ENCODE measurements around the gene KRTAP5-3. TPM values are rescaled to one million over a fixed set of nuclear protein-coding genes. Genes with fewer than 3 reads are reported as not detected.

KRTAP5-3 gene
- total and polyA plus RNA-seq, 2 of the 8 experiments (the other 6 are each of a cell fraction or from before 2014, with no cell fraction given) = not detected

DNA sequence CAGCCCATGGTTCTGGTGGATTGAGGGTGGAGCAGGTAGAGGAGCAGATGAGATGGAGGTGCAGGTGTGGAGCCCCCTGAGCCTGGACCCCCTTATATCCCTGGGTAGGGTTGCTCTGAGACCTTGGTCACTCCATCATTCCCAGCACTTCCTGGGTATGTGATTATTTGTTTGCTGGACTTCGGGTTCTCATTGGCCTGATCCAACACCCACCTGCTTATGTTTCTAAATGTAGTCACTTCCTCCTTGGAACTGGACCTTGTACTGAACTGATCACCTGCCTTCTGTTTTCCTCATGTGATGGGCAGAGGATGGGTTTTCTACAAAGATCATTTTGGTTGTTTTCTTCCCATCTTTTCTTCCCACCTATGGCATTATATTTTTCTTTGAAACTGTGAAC is 13.8 kb upstream of the KRTAP5-3 start, which contains the start of gene KRTAP5-4:
KRTAP5-4 (minus strand) TSS at position 53 of the 400 bp plus-strand sequence; CDS start at position 8, 45 bp downstream.
- no peak within 1 kb of the TSS for H4K91ac ChIP-seq (replicated peaks; ENCODE audit: insufficient read length, low read length)
- no peak within 1 kb of the TSS for H3K18ac ChIP-seq (ENCODE audit: extremely low read depth, low read length)
- H3K36me3 ChIP-seq (ENCODE audit: control insufficient read depth in 2 of 4, insufficient read depth in 4 of 4, low read length in 3 of 4) = no peaks in the 10 kb centered on the region
- no peak within 1 kb of the TSS for H2BK5ac ChIP-seq (ENCODE audit: low read depth, low read length)
- no peak within 1 kb of the TSS for H2BK15ac ChIP-seq (ENCODE audit: low read length)
- no peaks in the 10 kb centered on the region; a peak in 1 of 7 replicates for H3K4me1 ChIP-seq (replicated peaks in 1 of 4; ENCODE audit: control insufficient read depth in 3 of 4, insufficient read depth in 4 of 4, low read length in 3 of 4)
- FAIRE-seq (no peak), DNase-seq (ENCODE audit: low read depth in 1 of 2, low spot score in 2 of 2) (no peak)
- no peak within 1 kb of the TSS for H3K4ac ChIP-seq (replicated peaks; ENCODE audit: insufficient read length, low read depth, low read length)
- no peak within 1 kb of the TSS for H3K4me3 ChIP-seq (ENCODE audit: extremely low read depth in 1 of 4, insufficient read depth in 2 of 4, low read depth in 3 of 4, low read length in 4 of 4)
- H3K56ac ChIP-seq (replicated peaks; ENCODE audit: insufficient read length, low read depth, low read length) = no peak within 1 kb of the TSS
- no peaks in the 10 kb centered on the region for H3K79me2 ChIP-seq (ENCODE audit: control insufficient read depth in 1 of 2, insufficient read depth in 2 of 2, low read length in 2 of 2)
- no peak within 1 kb of the TSS for H2AK5ac ChIP-seq (ENCODE audit: low read depth, low read length)
- H4K20me1 ChIP-seq (replicated peaks in 1 of 2; ENCODE audit: control insufficient read depth in 1 of 2, insufficient read depth in 2 of 2, low read length in 2 of 2) = no peaks in the 10 kb centered on the region
- H3K9me3 ChIP-seq (ENCODE audit: insufficient read depth in 2 of 2, low read depth in 1 of 2, low read length in 1 of 2) = no peaks in the 10 kb centered on the region
- H4K5ac ChIP-seq (ENCODE audit: insufficient read length, low read depth, low read length) = no peak within 1 kb of the TSS
- H2BK20ac ChIP-seq (ENCODE audit: low read length) = no peak within 1 kb of the TSS
- H2AFZ ChIP-seq (ENCODE audit: low read length) = no peak within 1 kb of the TSS
- no peak within 1 kb of the TSS for H4K8ac ChIP-seq (ENCODE audit: extremely low read depth, insufficient read depth, low read length)
- no peak within 1 kb of the TSS for H3K9ac ChIP-seq (replicated peaks in 1 of 4; ENCODE audit: extremely low read depth in 1 of 4, low read depth in 3 of 4, low read length in 3 of 4)
- no peak within 1 kb of the TSS for H3K14ac ChIP-seq (ENCODE audit: insufficient read length)
- no peak within 1 kb of the TSS for H2BK12ac ChIP-seq (ENCODE audit: low read depth, low read length)
- no peak within 1 kb of the TSS for H2BK120ac ChIP-seq (replicated peaks; ENCODE audit: low read depth, low read length)
- POLR2A ChIA-PET (ENCODE audit: partially characterized antibody) = no interaction called here
- no peaks in the 10 kb centered on the region for H3K79me1 ChIP-seq (ENCODE audit: low read depth, low read length)
- 70% methylated on average over 1 of the region's 1 CpG; no CpG with 5 or more reads in 1 of the 2 experiments for WGBS, 2 experiments (ENCODE audit: extremely low coverage in 1 of 2, insufficient coverage in 1 of 2, insufficient read length in 1 of 2, insufficient replicate concordance in 2 of 2, low coverage in 1 of 2, low lambda C conversion rate in 2 of 2, missing lambda C conversion rate in 1 of 2)
- H3K23ac ChIP-seq (ENCODE audit: insufficient read length) = no peak within 1 kb of the TSS
- no peaks in the 10 kb centered on the region for H3K23me2 ChIP-seq (ENCODE audit: low read depth, low read length)
- TF ChIP-seq NRF1 (IDR thresholded peaks at IDR 0.05; ENCODE audit: low read depth, low read length) = no peak
- no peak for TF ChIP-seq YY1 (IDR thresholded peaks at IDR 0.05; ENCODE audit: low read depth, low read length)
- CTCF ChIA-PET (ENCODE audit: partially characterized antibody) = no interaction called here
- no peak within 1 kb of the TSS for H3K4me2 ChIP-seq (ENCODE audit: insufficient read depth in 1 of 2, low read depth in 2 of 2, low read length in 2 of 2)
- H3K27ac ChIP-seq (ENCODE audit: low read depth, low read length) = no peak within 1 kb of the TSS
- peaks cover 0 to under 1% (median 0%) of the 10 kb centered on the region in 4 experiments; a peak in 1 of 7 replicates for H3K27me3 ChIP-seq (replicated peaks in 1 of 4; ENCODE audit: control insufficient read depth in 3 of 4, extremely low read depth in 1 of 4, insufficient read depth in 3 of 4, low read length in 3 of 4)

Measured in H1 (cell line).